HG03095 (cell line): ENCODE results near the gene NXPH1.

Source experiments
- ATAC-seq: cut with Tn5 transposase; IDR thresholded peaks from one replicate; pipeline ENCODE4 v1.9.1; 2021; ENCODE audit warnings: moderate library complexity; ENCODE audit not compliant: unreplicated experiment

Gene NXPH1

GRCh38 chr7:8491544-8492489, 58.4 kb downstream of the NXPH1 start:
- no peak for ATAC-seq

- ATAC-seq = no peak
Observed at GRCh38 chr7:8499128-8499527, 65.7 kb downstream of the NXPH1 start.

- no peak for ATAC-seq
Observed at GRCh38 chr7:8500286-8500685, 66.9 kb downstream of the NXPH1 start.

GRCh38 chr7:8507566-8507965, 74.2 kb downstream of the NXPH1 start:
- no peak for ATAC-seq

- no peak for ATAC-seq
Observed at GRCh38 chr7:8509621-8510020, 76.2 kb downstream of the NXPH1 start.

- no peak for ATAC-seq
Observed at GRCh38 chr7:8511855-8512254, 78.4 kb downstream of the NXPH1 start.

GRCh38 chr7:8514781-8515519, 81.5 kb downstream of the NXPH1 start:
- no peak for ATAC-seq

- ATAC-seq = no peak
Observed at GRCh38 chr7:8515640-8516185, 82.3 kb downstream of the NXPH1 start.

GRCh38 chr7:8516976-8517375, 83.6 kb downstream of the NXPH1 start:
- no peak for ATAC-seq

GRCh38 chr7:8528311-8528710, 94.9 kb downstream of the NXPH1 start:
- ATAC-seq = no peak

GRCh38 chr7:8531991-8532515, 98.6 kb downstream of the NXPH1 start:
- ATAC-seq = no peak

- ATAC-seq = no peak
Observed at GRCh38 chr7:8536431-8536830, 103.0 kb downstream of the NXPH1 start.

GRCh38 chr7:8549046-8549445, 115.6 kb downstream of the NXPH1 start:
- no peak for ATAC-seq

- ATAC-seq = no peak
Observed at GRCh38 chr7:8560501-8560900, 127.1 kb downstream of the NXPH1 start.

GRCh38 chr7:8561449-8561848, 128.0 kb downstream of the NXPH1 start:
- no peak for ATAC-seq

- no peak for ATAC-seq
Observed at GRCh38 chr7:8564281-8564680, 130.9 kb downstream of the NXPH1 start.

- no peak for ATAC-seq
Observed at GRCh38 chr7:8566016-8566415, 132.6 kb downstream of the NXPH1 start.

- ATAC-seq = no peak
Observed at GRCh38 chr7:8567626-8568025, 134.2 kb downstream of the NXPH1 start.

- ATAC-seq = no peak
Observed at GRCh38 chr7:8579661-8580194, 146.3 kb downstream of the NXPH1 start.

GRCh38 chr7:8581842-8582241, 148.4 kb downstream of the NXPH1 start:
- ATAC-seq = no peak

- no peak for ATAC-seq
Observed at GRCh38 chr7:8582728-8583127, 149.3 kb downstream of the NXPH1 start.
